ENCODE measurements around the gene CPTP. TPM values are rescaled to one million over a fixed set of nuclear protein-coding genes. Genes with fewer than 3 reads are reported as not detected.
"Not testable (repeated sequence)": the region's sequence is repeated elsewhere in the genome, so short reads cannot be mapped to it uniquely, and the experiment has no call there.

The CPTP gene
- total RNA-seq, 1 donor = 26.7 TPM

GRCh38 chr1:1359664-1360468, 35.3 kb downstream of the CPTP start:
- DNase-seq (ENCODE audit: low read depth in 2 of 3, low spot score in 2 of 3) = no peak

- no peak for DNase-seq (ENCODE audit: low read depth in 2 of 3, low spot score in 2 of 3)
These were observed 36.0 kb downstream of the CPTP start for GRCh38 chr1:1360506-1361169.

GRCh38 chr1:1361233-1361981, 36.8 kb downstream of the CPTP start:
- no peak for DNase-seq (ENCODE audit: low read depth in 2 of 3, low spot score in 2 of 3)

GRCh38 chr1:1361982-1362423, 37.4 kb downstream of the CPTP start:
- no peak for DNase-seq (ENCODE audit: low read depth in 2 of 3, low spot score in 2 of 3)

- no peak for DNase-seq (ENCODE audit: low read depth in 2 of 3, low spot score in 2 of 3)
These were observed 39.7 kb downstream of the CPTP start for GRCh38 chr1:1364266-1364665.

GRCh38 chr1:1365875-1366698, 41.5 kb downstream of the CPTP start:
- no peak for DNase-seq (ENCODE audit: low read depth in 2 of 3, low spot score in 2 of 3)

GRCh38 chr1:1366699-1367066, 42.1 kb downstream of the CPTP start:
- no peak for DNase-seq (ENCODE audit: low read depth in 2 of 3, low spot score in 2 of 3)

- peak in 1 of 3 donors; percentile 25 for DNase-seq (ENCODE audit: low read depth in 2 of 3, low spot score in 2 of 3)
These were observed 42.7 kb downstream of the CPTP start for GRCh38 chr1:1367315-1367714.

- DNase-seq (ENCODE audit: low read depth in 2 of 3, low spot score in 2 of 3) = not testable (repeated sequence)
These were observed 45.5 kb downstream of the CPTP start for GRCh38 chr1:1370094-1370493.

- DNase-seq (ENCODE audit: low read depth in 2 of 3, low spot score in 2 of 3) = no peak
These were observed 46.2 kb downstream of the CPTP start for GRCh38 chr1:1370771-1371300.

GRCh38 chr1:1371364-1371745, 46.8 kb downstream of the CPTP start:
- DNase-seq (ENCODE audit: low read depth in 2 of 3, low spot score in 2 of 3) = peak; percentile 55 to 67 (median 57)

- peak; percentile 53 to 66 (median 58) for DNase-seq (ENCODE audit: low read depth in 2 of 3, low spot score in 2 of 3)
These were observed 47.4 kb downstream of the CPTP start for GRCh38 chr1:1371746-1372711.

GRCh38 chr1:1373051-1373814, 48.6 kb downstream of the CPTP start:
- DNase-seq (ENCODE audit: low read depth in 2 of 3, low spot score in 2 of 3) = no peak

GRCh38 chr1:1373815-1374588, 49.4 kb downstream of the CPTP start:
- DNase-seq (ENCODE audit: low read depth in 2 of 3, low spot score in 2 of 3) = no peak

- no peak for DNase-seq (ENCODE audit: low read depth in 2 of 3, low spot score in 2 of 3)
These were observed 50.0 kb downstream of the CPTP start for GRCh38 chr1:1374589-1374928.

GRCh38 chr1:1374929-1375662, 50.5 kb downstream of the CPTP start, which contains the start of gene AURKAIP1:
AURKAIP1 (minus strand) TSS chr1:1375207; CDS start chr1:1374756, 451 bp downstream.
- DNase-seq (ENCODE audit: low read depth in 2 of 3, low spot score in 2 of 3) = peak; percentile 93 to 100 (median 100)

All from hematopoietic multipotent progenitor cell (in vitro differentiated cells).